ENCODE measurements around the gene TAS2R14.

DNA sequence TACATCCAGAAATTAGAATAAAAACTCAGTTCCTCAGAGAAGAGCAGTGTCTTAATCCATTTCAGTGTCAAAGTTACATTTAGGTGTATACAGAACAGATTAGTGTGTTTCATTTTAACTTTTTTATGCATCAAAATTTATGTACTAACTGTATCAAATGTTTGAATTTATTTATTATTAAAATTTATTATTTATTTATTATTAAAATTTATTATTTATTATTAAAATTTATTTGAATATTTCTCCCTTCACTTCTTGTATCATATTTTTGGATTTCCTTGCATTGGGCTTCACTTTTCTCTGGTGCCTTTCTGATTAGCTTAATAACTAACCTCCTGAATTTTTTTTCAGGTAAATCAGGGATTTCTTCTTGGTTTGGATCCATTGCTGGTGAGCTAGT lies 2.3 kb upstream of the TAS2R14 start:
- no peak for TF ChIP-seq POLR2A (IDR thresholded peaks at IDR 0.05)
- TF ChIP-seq, protein P1, sequence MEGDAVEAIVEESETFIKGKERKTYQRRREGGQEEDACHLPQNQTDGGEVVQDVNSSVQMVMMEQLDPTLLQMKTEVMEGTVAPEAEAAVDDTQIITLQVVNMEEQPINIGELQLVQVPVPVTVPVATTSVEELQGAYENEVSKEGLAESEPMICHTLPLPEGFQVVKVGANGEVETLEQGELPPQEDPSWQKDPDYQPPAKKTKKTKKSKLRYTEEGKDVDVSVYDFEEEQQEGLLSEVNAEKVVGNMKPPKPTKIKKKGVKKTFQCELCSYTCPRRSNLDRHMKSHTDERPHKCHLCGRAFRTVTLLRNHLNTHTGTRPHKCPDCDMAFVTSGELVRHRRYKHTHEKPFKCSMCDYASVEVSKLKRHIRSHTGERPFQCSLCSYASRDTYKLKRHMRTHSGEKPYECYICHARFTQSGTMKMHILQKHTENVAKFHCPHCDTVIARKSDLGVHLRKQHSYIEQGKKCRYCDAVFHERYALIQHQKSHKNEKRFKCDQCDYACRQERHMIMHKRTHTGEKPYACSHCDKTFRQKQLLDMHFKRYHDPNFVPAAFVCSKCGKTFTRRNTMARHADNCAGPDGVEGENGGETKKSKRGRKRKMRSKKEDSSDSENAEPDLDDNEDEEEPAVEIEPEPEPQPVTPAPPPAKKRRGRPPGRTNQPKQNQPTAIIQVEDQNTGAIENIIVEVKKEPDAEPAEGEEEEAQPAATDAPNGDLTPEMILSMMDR (IDR thresholded peaks at IDR 0.05) = no peak

Measured in thyroid gland (tissue), 4 donors.